ENCODE measurements around the gene HSPD1.

Gene HSPD1

GRCh38 chr2:197453123-197453913 lies 46.3 kb downstream of the HSPD1 start, which contains the start of gene COQ10B (continued):
- TF ChIP-seq ZNF114 (tag by site-specific recombination; IDR thresholded peaks at IDR 0.05) = no peak
- no peak for TF ChIP-seq ZNF423 (tag by site-specific recombination; IDR thresholded peaks at IDR 0.05)
- TF ChIP-seq ZNF132 (tag by site-specific recombination; IDR thresholded peaks at IDR 0.05; ENCODE audit: borderline replicate concordance) = no peak
- no peak for TF ChIP-seq ZNF18 (tag by site-specific recombination; IDR thresholded peaks at IDR 0.05)
- TF ChIP-seq ZBTB26 (tag by site-specific recombination; optimal IDR thresholded peaks at IDR 0.05) = peak; percentile 74
- no peak for TF ChIP-seq KLF7 (tag by site-specific recombination; IDR thresholded peaks at IDR 0.05; ENCODE audit: borderline replicate concordance)
- no peak for TF ChIP-seq ZNF658 (tag by site-specific recombination; IDR thresholded peaks at IDR 0.05)
- 0 out of 2 replicates have a peak, but pooled peaks have one; percentile 47 for TF ChIP-seq BCL11B (tag by site-specific recombination; IDR thresholded peaks at IDR 0.05; ENCODE audit: low read depth)
- no peak for TF ChIP-seq ZNF529 (tag by site-specific recombination; IDR thresholded peaks at IDR 0.05; ENCODE audit: insufficient replicate concordance)
- TF ChIP-seq ZNF10 (tag by site-specific recombination; IDR thresholded peaks at IDR 0.05) = no peak
- TF ChIP-seq ZNF23 (tag by site-specific recombination; IDR thresholded peaks at IDR 0.05; ENCODE audit: borderline replicate concordance) = no peak
- TF ChIP-seq ZNF398 (tag by site-specific recombination; IDR thresholded peaks at IDR 0.05) = no peak
- TF ChIP-seq SP7 (tag by site-specific recombination; IDR thresholded peaks at IDR 0.05) = peak; percentile 66
- TF ChIP-seq ZNF121 (tag by site-specific recombination; IDR thresholded peaks at IDR 0.05) = no peak
- no peak for TF ChIP-seq ZNF677 (tag by site-specific recombination; IDR thresholded peaks at IDR 0.05)
- no peak; the same call in 1 of the 2 replicates for TF ChIP-seq ZNF2 (tag by site-specific recombination; IDR thresholded peaks at IDR 0.05)
- TF ChIP-seq ZSCAN5A (tag by site-specific recombination; IDR thresholded peaks at IDR 0.05) = no peak
- TF ChIP-seq PRDM6 (tag by site-specific recombination; IDR thresholded peaks at IDR 0.05) = no peak
- no peak for TF ChIP-seq ZNF223 (tag by site-specific recombination; IDR thresholded peaks at IDR 0.05)
- TF ChIP-seq ZNF449 (tag by site-specific recombination; IDR thresholded peaks at IDR 0.05) = no peak
- no peak for TF ChIP-seq ZNF664 (tag by site-specific recombination; IDR thresholded peaks at IDR 0.05)
- TF ChIP-seq FEZF1 (tag by site-specific recombination; IDR thresholded peaks at IDR 0.05) = peak; percentile 93
- TF ChIP-seq KLF9 (tag by site-specific recombination; IDR thresholded peaks at IDR 0.05; ENCODE audit: low read depth) = peak; percentile 92
- TF ChIP-seq ZNF558 (tag by site-specific recombination; IDR thresholded peaks at IDR 0.05) = 0 out of 2 replicates have a peak, but pooled peaks have one; percentile 10
- no peak for TF ChIP-seq ZNF248 (tag by site-specific recombination; IDR thresholded peaks at IDR 0.05)
- TF ChIP-seq ZNF391 (tag by site-specific recombination; IDR thresholded peaks at IDR 0.05; ENCODE audit: borderline replicate concordance, low read depth) = no peak
- no peak for TF ChIP-seq ZNF830 (tag by site-specific recombination; IDR thresholded peaks at IDR 0.05; ENCODE audit: low read depth)
- no peak for TF ChIP-seq ZNF239 (tag by site-specific recombination; IDR thresholded peaks at IDR 0.05)
- TF ChIP-seq ZNF16 (tag by site-specific recombination; IDR thresholded peaks at IDR 0.05; ENCODE audit: low read depth) = no peak
- no peak for TF ChIP-seq ZFP41 (tag by site-specific recombination; IDR thresholded peaks at IDR 0.05; ENCODE audit: borderline replicate concordance)
- TF ChIP-seq ZNF155 (tag by site-specific recombination; IDR thresholded peaks at IDR 0.05) = no peak
